DOHH2 (cell line): ENCODE results near the gene EIF4E3.

Source experiments
- EZH2phosphoT487 ChIP-seq: fragments of 200-600 bp; sonication (generic); IDR thresholded peaks from 2 replicates; pipeline ENCODE4 v1.6.1; 2017; ENCODE audit warnings: borderline replicate concordance, mild to moderate bottlenecking, antibody characterized with exemption, low read length, moderate library complexity, mixed read lengths
- TF ChIP-seq, protein P1 (sequence below): fragments of 200-600 bp; sonication (generic); IDR thresholded peaks from one replicate; pipeline ENCODE4 v1.5.1; 2014; ENCODE audit warnings: antibody characterized with exemption, mild to moderate bottlenecking, low read depth, low read length; ENCODE audit not compliant: poor library complexity, severe bottlenecking

DNA sequence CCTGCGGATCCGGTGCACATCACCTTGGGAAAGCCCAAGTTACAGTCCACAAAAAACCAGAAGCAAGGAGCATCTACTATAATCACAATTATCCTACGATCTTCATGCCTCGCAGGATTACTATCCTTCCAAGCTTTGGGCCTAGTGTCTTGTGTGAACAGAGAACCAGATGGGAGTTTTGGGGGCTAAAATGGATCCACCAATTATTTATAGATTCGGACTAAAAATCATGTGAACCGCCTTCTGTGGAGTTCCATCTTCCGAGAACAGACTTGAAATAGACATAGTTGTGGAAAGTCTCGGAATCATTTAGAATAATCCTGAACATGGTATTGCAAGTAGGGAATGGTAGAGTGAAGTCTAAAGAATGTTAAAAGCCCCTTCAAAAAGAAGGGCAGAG, 70.1 kb downstream of the EIF4E3 start:
- TF ChIP-seq, protein P1, sequence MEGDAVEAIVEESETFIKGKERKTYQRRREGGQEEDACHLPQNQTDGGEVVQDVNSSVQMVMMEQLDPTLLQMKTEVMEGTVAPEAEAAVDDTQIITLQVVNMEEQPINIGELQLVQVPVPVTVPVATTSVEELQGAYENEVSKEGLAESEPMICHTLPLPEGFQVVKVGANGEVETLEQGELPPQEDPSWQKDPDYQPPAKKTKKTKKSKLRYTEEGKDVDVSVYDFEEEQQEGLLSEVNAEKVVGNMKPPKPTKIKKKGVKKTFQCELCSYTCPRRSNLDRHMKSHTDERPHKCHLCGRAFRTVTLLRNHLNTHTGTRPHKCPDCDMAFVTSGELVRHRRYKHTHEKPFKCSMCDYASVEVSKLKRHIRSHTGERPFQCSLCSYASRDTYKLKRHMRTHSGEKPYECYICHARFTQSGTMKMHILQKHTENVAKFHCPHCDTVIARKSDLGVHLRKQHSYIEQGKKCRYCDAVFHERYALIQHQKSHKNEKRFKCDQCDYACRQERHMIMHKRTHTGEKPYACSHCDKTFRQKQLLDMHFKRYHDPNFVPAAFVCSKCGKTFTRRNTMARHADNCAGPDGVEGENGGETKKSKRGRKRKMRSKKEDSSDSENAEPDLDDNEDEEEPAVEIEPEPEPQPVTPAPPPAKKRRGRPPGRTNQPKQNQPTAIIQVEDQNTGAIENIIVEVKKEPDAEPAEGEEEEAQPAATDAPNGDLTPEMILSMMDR = no peak
- no peak for TF ChIP-seq EZH2phosphoT487
